GM12874 (cell line): Measurements from ENCODE around the gene PCDHGB6.

Source experiments
- CTCF ChIP-seq: IDR thresholded peaks from 2 replicates; pipeline ENCODE4 v1.5.1; 2011; ENCODE audit warnings: low read depth, mild to moderate bottlenecking, control low read depth, low read length, moderate library complexity; ENCODE audit not compliant: insufficient read depth

The PCDHGB6 gene

GRCh38 chr5:141409598-141410306, 1.9 kb downstream of the PCDHGB6 start:
- no peak for TF ChIP-seq CTCF

GRCh38 chr5:141411575-141411974, 3.8 kb downstream of the PCDHGB6 start:
- no peak for TF ChIP-seq CTCF

GRCh38 chr5:141412854-141413539, 5.2 kb downstream of the PCDHGB6 start, which contains the start of gene PCDHGA10:
Gene PCDHGA10 (plus strand): TSS chr5:141412987. CDS start chr5:141413176, 189 bp downstream.
- peak; percentile 70 for TF ChIP-seq CTCF

GRCh38 chr5:141413540-141414069, 5.8 kb downstream of the PCDHGB6 start:
- TF ChIP-seq CTCF: no peak

- TF ChIP-seq CTCF: peak; percentile 89
These were observed 9.8 kb downstream of the PCDHGB6 start, which contains the start of gene PCDHGB7 for GRCh38 chr5:141417494-141418172. Gene PCDHGB7 (plus strand): TSS chr5:141417677. CDS start chr5:141417860, 183 bp downstream.

- TF ChIP-seq CTCF: no peak
These were observed 11.5 kb downstream of the PCDHGB6 start for GRCh38 chr5:141419074-141419880.
